Activated CD4-positive, alpha-beta T cell treated with anti-CD3 and anti-CD28 coated beads, Interleukin-2, amount 50 U/mL, for 48 hours (primary cell): ENCODE data around the gene TTC24.
A peak's percentile ranks its signal among the peaks of the same experiment; 100 is the strongest.
"Not testable (repeated sequence)": the region's sequence is repeated elsewhere in the genome, so short reads cannot be mapped to it uniquely, and the experiment has no call there.

Source experiments
- DNase-seq, 2 experiments: peaks; one replicate each; pipeline ENCODE4 v3.0.0-alpha.2; 2020

The TTC24 gene

GRCh38 chr1:156612666-156613065, 33.1 kb downstream of the TTC24 start:
- no peak for DNase-seq

GRCh38 chr1:156615946-156616345, 36.4 kb downstream of the TTC24 start:
- DNase-seq = no peak

GRCh38 chr1:156616463-156616862, 36.9 kb downstream of the TTC24 start:
- no peak for DNase-seq

GRCh38 chr1:156618853-156619581, 39.5 kb downstream of the TTC24 start, which contains the start of gene HAPLN2:
Gene HAPLN2 (plus strand): TSS chr1:156619415. CDS start chr1:156623491, 4,076 bp downstream.
- DNase-seq = peak in 1 of 2 experiments; percentile 29

GRCh38 chr1:156619582-156619955, 40.0 kb downstream of the TTC24 start:
- no peak for DNase-seq

GRCh38 chr1:156622581-156623297, 43.2 kb downstream of the TTC24 start:
- DNase-seq = no peak

- DNase-seq = peak; percentile 59 to 69
Observed at GRCh38 chr1:156623946-156624813, 44.7 kb downstream of the TTC24 start.

- no peak for DNase-seq
Observed at GRCh38 chr1:156624814-156625435, 45.4 kb downstream of the TTC24 start.

- DNase-seq = peak; percentile 68 to 74
Observed at GRCh38 chr1:156625436-156626078, 46.0 kb downstream of the TTC24 start.

- DNase-seq = no peak
Observed at GRCh38 chr1:156626079-156626438, 46.5 kb downstream of the TTC24 start.

GRCh38 chr1:156627313-156627880, 47.9 kb downstream of the TTC24 start:
- peak; percentile 33 to 54 for DNase-seq

GRCh38 chr1:156629823-156630449, 50.4 kb downstream of the TTC24 start:
- no peak for DNase-seq

GRCh38 chr1:156631152-156631551, 51.6 kb downstream of the TTC24 start:
- not testable (repeated sequence) for DNase-seq

- no peak for DNase-seq
Observed at GRCh38 chr1:156632355-156632754, 52.8 kb downstream of the TTC24 start.
